ENCODE data around the gene HYAL4. TPM values are rescaled to one million over a fixed set of nuclear protein-coding genes. Genes with fewer than 3 reads are reported as not detected.

Gene HYAL4
- total and polyA plus RNA-seq, 2 donors (not counting 3 experiments of a cell fraction or from before 2014, with no cell fraction given), result not detected

GRCh38 chr7:123879628-123880027, 34.7 kb downstream of the HYAL4 start:
- Histone ChIP-seq H3K27ac (ENCODE audit: insufficient read depth, low read depth, low read length) (no peak overlapping the region), H3K4me3 (replicated peaks in 1 of 3; ENCODE audit: insufficient read depth in 1 of 3, low read depth in 1 of 3, low read length in 3 of 3) (no peak overlapping the region), H2AFZ (ENCODE audit: low read depth, low read length) (no peak overlapping the region), H3K36me3 (ENCODE audit: control insufficient read depth in 2 of 2, extremely low read depth in 1 of 2, insufficient read depth in 2 of 2, low read length in 2 of 2) (no peaks in the 10 kb centered on the region), H3K4me1 (ENCODE audit: control insufficient read depth, extremely low read depth, insufficient read depth, low read length) (no peaks in the 10 kb centered on the region), H3K9me3 (replicated peaks; ENCODE audit: control insufficient read depth, insufficient read depth, low read length) (no peaks in the 10 kb centered on the region), H3K9ac (replicated peaks; ENCODE audit: extremely low read depth, insufficient read depth, low read length) (no peak overlapping the region), H3K27me3 (ENCODE audit: control insufficient read depth in 2 of 2, insufficient read depth in 2 of 2, low read length in 2 of 2) (no peaks in the 10 kb centered on the region), H3K9me1 (replicated peaks; ENCODE audit: control insufficient read depth, extremely low read depth, insufficient read depth, low read length) (no peaks in the 10 kb centered on the region), H4K20me1 (replicated peaks; ENCODE audit: control insufficient read depth, extremely low read depth, insufficient read depth, low read length) (no peaks in the 10 kb centered on the region), H3K79me2 (ENCODE audit: control insufficient read depth, insufficient read depth, low read length) (no peaks in the 10 kb centered on the region), H3K4me2 (ENCODE audit: insufficient read depth, low read length) (no peak overlapping the region)
- DNase-seq (ENCODE audit: low read depth, low spot score), result no peak
- dilution Hi-C loops (cut with MboI; ENCODE audit: extremely low pct_ligation_motif_present, low sequenced_read_pairs) (no loop called here), intact Hi-C loops (cut with micrococcal nuclease) (loop anchor here (10.0 kb wide), 1 partner anchor 965 kb away; no protein-coding TSS in a partner anchor)
- ChIA-PET POLR2A (no interaction called here), CTCF (interaction anchor here (1.5 to 2.7 kb wide), 3 partner anchors 14 to 197 kb away, joined by 4 to 9 read pairs (median 4); no protein-coding TSS in a partner anchor)
- BruUV-seq (replicated peaks), result no TSS peak
- TF ChIP-seq, protein P1, sequence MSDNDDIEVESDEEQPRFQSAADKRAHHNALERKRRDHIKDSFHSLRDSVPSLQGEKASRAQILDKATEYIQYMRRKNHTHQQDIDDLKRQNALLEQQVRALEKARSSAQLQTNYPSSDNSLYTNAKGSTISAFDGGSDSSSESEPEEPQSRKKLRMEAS (IDR thresholded peaks at IDR 0.05; ENCODE audit: insufficient read depth, insufficient read length), result no peak
- TF ChIP-seq POLR2A (IDR thresholded peaks at IDR 0.05; ENCODE audit: low read depth, low read length) (no peak), JUN (IDR thresholded peaks at IDR 0.05; ENCODE audit: borderline replicate concordance, insufficient read depth, insufficient read length, low read depth) (no peak), MYC (IDR thresholded peaks at IDR 0.05; ENCODE audit: low read depth, low read length) (no peak), FOS (IDR thresholded peaks at IDR 0.05; ENCODE audit: borderline replicate concordance, insufficient read depth, low read length) (no peak)
- TF ChIP-seq, protein P2, sequence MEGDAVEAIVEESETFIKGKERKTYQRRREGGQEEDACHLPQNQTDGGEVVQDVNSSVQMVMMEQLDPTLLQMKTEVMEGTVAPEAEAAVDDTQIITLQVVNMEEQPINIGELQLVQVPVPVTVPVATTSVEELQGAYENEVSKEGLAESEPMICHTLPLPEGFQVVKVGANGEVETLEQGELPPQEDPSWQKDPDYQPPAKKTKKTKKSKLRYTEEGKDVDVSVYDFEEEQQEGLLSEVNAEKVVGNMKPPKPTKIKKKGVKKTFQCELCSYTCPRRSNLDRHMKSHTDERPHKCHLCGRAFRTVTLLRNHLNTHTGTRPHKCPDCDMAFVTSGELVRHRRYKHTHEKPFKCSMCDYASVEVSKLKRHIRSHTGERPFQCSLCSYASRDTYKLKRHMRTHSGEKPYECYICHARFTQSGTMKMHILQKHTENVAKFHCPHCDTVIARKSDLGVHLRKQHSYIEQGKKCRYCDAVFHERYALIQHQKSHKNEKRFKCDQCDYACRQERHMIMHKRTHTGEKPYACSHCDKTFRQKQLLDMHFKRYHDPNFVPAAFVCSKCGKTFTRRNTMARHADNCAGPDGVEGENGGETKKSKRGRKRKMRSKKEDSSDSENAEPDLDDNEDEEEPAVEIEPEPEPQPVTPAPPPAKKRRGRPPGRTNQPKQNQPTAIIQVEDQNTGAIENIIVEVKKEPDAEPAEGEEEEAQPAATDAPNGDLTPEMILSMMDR (IDR thresholded peaks at IDR 0.05; ENCODE audit: extremely low read depth in 1 of 2, insufficient read depth in 1 of 2, low read depth in 1 of 2, low read length in 2 of 2), result no peak
- no peak for FAIRE-seq

DNA sequence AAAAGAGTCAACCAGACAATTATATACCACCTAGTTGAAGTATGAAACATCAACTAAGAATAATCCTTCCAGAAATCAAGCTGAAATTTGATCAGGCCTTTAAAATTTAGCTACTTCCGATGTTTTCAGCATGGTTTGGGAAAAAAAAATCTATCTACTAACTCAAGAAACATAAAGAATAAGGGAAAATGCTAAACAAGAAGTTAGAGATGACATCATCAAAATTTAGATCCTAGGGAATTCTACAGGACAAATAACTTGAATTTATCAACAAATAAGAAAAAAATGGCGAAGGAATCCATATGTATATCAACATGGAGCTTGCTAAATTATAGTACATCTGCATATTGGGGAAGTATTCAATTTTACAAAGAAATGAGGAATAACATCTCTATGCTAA, 36.3 kb downstream of the HYAL4 start:
- CTCF ChIA-PET, result interaction anchor here (1.4 to 2.7 kb wide), 3 partner anchors 9 to 84 kb away, joined by 4 to 9 read pairs (median 4); no protein-coding TSS in a partner anchor
- no peak for TF ChIP-seq JUN (IDR thresholded peaks at IDR 0.05; ENCODE audit: borderline replicate concordance, insufficient read depth, insufficient read length, low read depth)
- TF ChIP-seq, protein P1 (IDR thresholded peaks at IDR 0.05; ENCODE audit: insufficient read depth, insufficient read length), result no peak
- TF ChIP-seq POLR2AphosphoS5 (IDR thresholded peaks at IDR 0.05; ENCODE audit: insufficient read depth, low read depth, low read length), result no peak
- TF ChIP-seq GATA2 (IDR thresholded peaks at IDR 0.05; ENCODE audit: insufficient read depth, insufficient read length, low read depth, low read length), result no peak
- no peak for TF ChIP-seq POLR2A (IDR thresholded peaks at IDR 0.05; ENCODE audit: low read depth, low read length)

More for the DNA sequence above, 36.3 kb downstream of the HYAL4 start:
- intact Hi-C loops (cut with micrococcal nuclease) (no loop called here), dilution Hi-C loops (cut with MboI; ENCODE audit: extremely low pct_ligation_motif_present, low sequenced_read_pairs) (no loop called here)
- no peaks in the 10 kb centered on the region for H3K9me3 ChIP-seq (replicated peaks; ENCODE audit: control insufficient read depth, insufficient read depth, low read length)
- H3K27me3 ChIP-seq (ENCODE audit: control insufficient read depth in 2 of 2, insufficient read depth in 2 of 2, low read length in 2 of 2), result no peaks in the 10 kb centered on the region
- no peaks in the 10 kb centered on the region for H3K4me1 ChIP-seq (ENCODE audit: control insufficient read depth, extremely low read depth, insufficient read depth, low read length)
- H3K36me3 ChIP-seq (ENCODE audit: control insufficient read depth in 2 of 2, extremely low read depth in 1 of 2, insufficient read depth in 2 of 2, low read length in 2 of 2), result no peaks in the 10 kb centered on the region
- no peak overlapping the region for H2AFZ ChIP-seq (ENCODE audit: low read depth, low read length)
- H3K9ac ChIP-seq (replicated peaks; ENCODE audit: extremely low read depth, insufficient read depth, low read length), result no peak overlapping the region
- no peaks in the 10 kb centered on the region for H3K9me1 ChIP-seq (replicated peaks; ENCODE audit: control insufficient read depth, extremely low read depth, insufficient read depth, low read length)
- no peak overlapping the region for H3K4me3 ChIP-seq (replicated peaks in 1 of 3; ENCODE audit: insufficient read depth in 1 of 3, low read depth in 1 of 3, low read length in 3 of 3)
- no peak overlapping the region for H3K4me2 ChIP-seq (ENCODE audit: insufficient read depth, low read length)
- no TSS peak for BruUV-seq (replicated peaks)
- no peak overlapping the region for H3K27ac ChIP-seq (ENCODE audit: insufficient read depth, low read depth, low read length)
- H4K20me1 ChIP-seq (replicated peaks; ENCODE audit: control insufficient read depth, extremely low read depth, insufficient read depth, low read length), result no peaks in the 10 kb centered on the region
- no peaks in the 10 kb centered on the region for H3K79me2 ChIP-seq (ENCODE audit: control insufficient read depth, insufficient read depth, low read length)
- no peak for FAIRE-seq
- DNase-seq (ENCODE audit: low read depth, low spot score), result no peak
- POLR2A ChIA-PET, result no interaction called here

All from endothelial cell of umbilical vein (primary cell).